ENCODE measurements around the gene SRGAP1.

Gene SRGAP1

DNA sequence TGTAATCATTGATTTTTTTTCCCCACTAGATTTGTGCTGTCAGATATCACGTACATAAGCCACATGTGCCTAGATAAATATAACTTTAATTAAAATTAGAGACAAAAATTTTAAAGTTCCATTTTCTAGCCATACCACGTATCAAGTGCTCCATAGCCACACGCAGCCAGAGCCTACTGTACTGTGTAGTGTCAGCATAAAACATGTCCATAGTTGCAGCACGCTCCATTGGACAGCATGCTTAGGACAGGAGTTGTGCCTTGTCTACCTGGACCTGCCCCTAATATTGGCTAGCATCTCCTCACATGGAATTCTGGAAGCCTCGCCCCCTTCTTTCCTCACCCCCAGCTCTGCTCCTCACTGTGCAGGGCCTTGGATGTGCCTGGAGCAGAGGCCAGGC lies 116.5 kb downstream of the SRGAP1 start:
- no peak for DNase-seq (ENCODE audit: low spot score)
- in situ Hi-C loops (cut with MboI; ENCODE audit: low pct_unique_long_range_greater_than_20kb, low sequenced_read_pairs, unreplicated experiment): no loop called here
- TF ChIP-seq, protein P1, sequence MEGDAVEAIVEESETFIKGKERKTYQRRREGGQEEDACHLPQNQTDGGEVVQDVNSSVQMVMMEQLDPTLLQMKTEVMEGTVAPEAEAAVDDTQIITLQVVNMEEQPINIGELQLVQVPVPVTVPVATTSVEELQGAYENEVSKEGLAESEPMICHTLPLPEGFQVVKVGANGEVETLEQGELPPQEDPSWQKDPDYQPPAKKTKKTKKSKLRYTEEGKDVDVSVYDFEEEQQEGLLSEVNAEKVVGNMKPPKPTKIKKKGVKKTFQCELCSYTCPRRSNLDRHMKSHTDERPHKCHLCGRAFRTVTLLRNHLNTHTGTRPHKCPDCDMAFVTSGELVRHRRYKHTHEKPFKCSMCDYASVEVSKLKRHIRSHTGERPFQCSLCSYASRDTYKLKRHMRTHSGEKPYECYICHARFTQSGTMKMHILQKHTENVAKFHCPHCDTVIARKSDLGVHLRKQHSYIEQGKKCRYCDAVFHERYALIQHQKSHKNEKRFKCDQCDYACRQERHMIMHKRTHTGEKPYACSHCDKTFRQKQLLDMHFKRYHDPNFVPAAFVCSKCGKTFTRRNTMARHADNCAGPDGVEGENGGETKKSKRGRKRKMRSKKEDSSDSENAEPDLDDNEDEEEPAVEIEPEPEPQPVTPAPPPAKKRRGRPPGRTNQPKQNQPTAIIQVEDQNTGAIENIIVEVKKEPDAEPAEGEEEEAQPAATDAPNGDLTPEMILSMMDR (IDR thresholded peaks at IDR 0.05; ENCODE audit: extremely low read depth, insufficient read depth, missing control alignments): no peak

- DNase-seq (ENCODE audit: low spot score): no peak
- in situ Hi-C loops (cut with MboI; ENCODE audit: low pct_unique_long_range_greater_than_20kb, low sequenced_read_pairs, unreplicated experiment): no loop called here
- TF ChIP-seq, protein P1 (IDR thresholded peaks at IDR 0.05; ENCODE audit: extremely low read depth, insufficient read depth, missing control alignments): no peak
Observed at GRCh38 chr12:63961543-63961942, 117.0 kb downstream of the SRGAP1 start.

DNA sequence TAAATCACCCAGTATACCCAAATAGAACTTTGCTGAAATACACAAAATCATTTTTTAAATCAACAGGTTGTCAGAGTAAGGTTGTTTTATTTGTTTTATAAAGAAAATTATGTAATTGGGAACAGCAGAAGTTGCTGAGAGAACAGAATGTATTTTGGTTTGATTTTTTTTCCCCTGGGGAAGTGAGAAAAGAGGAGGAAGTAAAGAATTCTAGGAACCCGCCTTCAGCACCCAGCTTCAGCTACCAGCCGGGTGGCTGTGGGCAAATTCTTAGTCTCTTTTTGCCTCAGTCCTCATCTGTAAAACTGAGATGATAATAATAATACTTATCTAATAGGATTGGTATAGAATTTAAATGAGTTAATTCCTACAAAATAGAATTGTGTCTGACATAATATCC lies 119.4 kb downstream of the SRGAP1 start:
- in situ Hi-C loops (cut with MboI; ENCODE audit: low pct_unique_long_range_greater_than_20kb, low sequenced_read_pairs, unreplicated experiment): no loop called here
- no peak for DNase-seq (ENCODE audit: low spot score)
- TF ChIP-seq, protein P1 (IDR thresholded peaks at IDR 0.05; ENCODE audit: extremely low read depth, insufficient read depth, missing control alignments): no peak

DNA sequence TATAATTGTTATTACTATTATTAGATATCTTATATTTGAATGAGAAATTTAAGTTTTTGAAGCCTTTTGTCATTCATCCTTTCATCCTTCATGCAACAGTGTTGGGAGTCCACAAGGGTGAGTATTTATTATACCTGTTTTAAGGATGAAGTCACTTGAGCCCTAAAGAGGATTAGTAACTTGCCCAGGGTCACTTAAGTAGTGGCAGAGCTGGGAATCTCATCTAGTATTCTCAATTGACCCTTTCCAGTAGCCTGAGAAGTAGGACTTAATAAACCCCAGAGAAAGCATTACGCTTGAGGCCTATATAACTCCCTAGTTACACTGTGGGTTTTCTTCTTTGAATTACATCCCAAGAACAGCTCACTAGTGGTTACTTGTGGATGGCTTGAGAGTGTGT lies 119.8 kb downstream of the SRGAP1 start:
- DNase-seq (ENCODE audit: low spot score): no peak
- in situ Hi-C loops (cut with MboI; ENCODE audit: low pct_unique_long_range_greater_than_20kb, low sequenced_read_pairs, unreplicated experiment): no loop called here
- TF ChIP-seq, protein P1 (IDR thresholded peaks at IDR 0.05; ENCODE audit: extremely low read depth, insufficient read depth, missing control alignments): no peak

DNA sequence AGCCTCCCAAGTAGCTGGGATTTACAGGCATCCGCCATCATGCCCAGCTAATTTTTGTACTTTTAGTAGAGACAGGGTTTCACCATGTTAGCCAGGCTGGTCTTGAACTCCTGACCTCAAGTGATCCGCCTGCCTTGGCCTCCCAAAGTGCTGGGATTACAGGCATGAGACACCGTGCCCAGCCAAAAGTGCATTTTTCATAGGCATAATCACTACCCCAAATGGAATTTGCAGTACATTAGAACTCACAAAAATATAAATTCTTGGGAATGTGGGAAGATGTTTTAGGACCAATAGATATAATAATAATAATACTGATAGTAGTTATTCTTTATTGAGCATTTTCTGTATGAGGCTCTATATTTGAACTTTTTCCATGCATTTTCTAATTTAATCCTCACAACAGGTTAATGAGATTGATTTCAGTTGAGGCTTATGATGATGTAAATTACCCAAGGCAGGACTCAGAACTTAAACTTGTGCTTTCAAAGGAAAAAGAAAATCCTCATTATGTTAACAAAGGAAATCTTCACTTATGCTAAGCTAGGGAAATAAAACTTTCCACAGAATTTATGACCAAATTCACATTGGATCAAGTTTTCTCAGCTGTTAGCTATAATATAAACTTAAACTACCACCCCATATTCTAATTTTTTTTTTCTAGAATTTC lies 121.6 kb downstream of the SRGAP1 start:
- no peak for DNase-seq (ENCODE audit: low spot score)
- TF ChIP-seq, protein P1 (IDR thresholded peaks at IDR 0.05; ENCODE audit: extremely low read depth, insufficient read depth, missing control alignments): no peak
- in situ Hi-C loops (cut with MboI; ENCODE audit: low pct_unique_long_range_greater_than_20kb, low sequenced_read_pairs, unreplicated experiment): no loop called here

GRCh38 chr12:63966606-63966975 lies 122.1 kb downstream of the SRGAP1 start:
- DNase-seq (ENCODE audit: low spot score): no peak
- TF ChIP-seq, protein P1 (IDR thresholded peaks at IDR 0.05; ENCODE audit: extremely low read depth, insufficient read depth, missing control alignments): no peak
- in situ Hi-C loops (cut with MboI; ENCODE audit: low pct_unique_long_range_greater_than_20kb, low sequenced_read_pairs, unreplicated experiment): no loop called here

All from GM13977 (cell line).